Uterus (tissue), 4 donors: ENCODE results near the gene NUP133. TPM values are rescaled to one million over a fixed set of nuclear protein-coding genes. Genes with fewer than 3 reads are reported as not detected.
"Not testable (repeated sequence)": the region's sequence is repeated elsewhere in the genome, so short reads cannot be mapped to it uniquely, and the experiment has no call there.

Experiments used
- DNase-seq, 2 donors: peaks; one replicate each; pipeline ENCODE4 v3.0.0-alpha.2; 2019 to 2020
- H3K27ac ChIP-seq, 2 donors: fragments of 200-600 bp; sonication (generic); 1 replicate in 1 of 2; 2 replicates in 1 of 2; pipeline ENCODE4 v1.5.1; 2016 to 2018
- H3K27me3 ChIP-seq, 2 donors: fragments of 200-600 bp; sonication (generic); one replicate each; pipeline ENCODE4 v1.5.1; 2018 to 2019; ENCODE audit warnings: control low read depth in 1 of 2
- H3K36me3 ChIP-seq, 2 donors: fragments of 200-600 bp; sonication (generic); one replicate each; pipeline ENCODE4 v1.5.1; 2019; ENCODE audit warnings: control low read depth in 1 of 2
- H3K4me1 ChIP-seq, 2 donors: fragments of 200-600 bp; sonication (generic); one replicate each; pipeline ENCODE4 v1.5.1; 2018 to 2019; ENCODE audit warnings: control low read depth in 1 of 2
- H3K4me3 ChIP-seq, 2 donors: fragments of 200-600 bp; sonication (generic); 1 replicate in 1 of 2; 2 replicates in 1 of 2; pipeline ENCODE4 v1.5.1; 2018 to 2019; ENCODE audit warnings: mild to moderate bottlenecking in 1 of 2
- H3K9me3 ChIP-seq, 2 donors: fragments of 200-600 bp; sonication (generic); one replicate each; pipeline ENCODE4 v1.5.1; 2019; ENCODE audit warnings: control low read depth in 1 of 2
- CTCF ChIP-seq, 4 experiments: fragments of 200-600 bp in 2 of 4; fragments of 450-650 bp in 2 of 4; sonication (generic) in 2 of 4; IDR thresholded peaks; one replicate each; pipeline ENCODE4 v1.5.1; 2016 to 2019; ENCODE audit warnings: antibody characterized with exemption in 4 of 4, mild to moderate bottlenecking in 2 of 4, moderate library complexity in 1 of 4
- POLR2A ChIP-seq, 2 donors: fragments of 450-650 bp; IDR thresholded peaks; one replicate each; pipeline ENCODE4 v1.6.1; 2016; ENCODE audit warnings: antibody characterized with exemption in 2 of 2, mild to moderate bottlenecking in 1 of 2, moderate library complexity in 1 of 2
- intact Hi-C: fragments of 100-400 bp; cut with DNase I; formaldehyde crosslinking; loops from one replicate; pipeline ENCODE4 v1.15.1; 2023; ENCODE audit warnings: low total_unique reads
- total RNA-seq, 4 donors: library from RNA; depleted of rRNA in 3 of 4; stranded (reverse); fragments of >200 nt in 3 of 4; gene quantifications; one replicate each; pipeline versions ENCODE4 v1.1.0 to v1.2.4, GENCODE V29; 2014 to 2023
- donor health status: DM: yes; HTN: yes; CAD: no.

Gene NUP133
- total RNA-seq, 4 donors from 2014 or later, result 25.6 to 58.6 (median 37.1) TPM

GRCh38 chr1:229407206-229408026, 100.7 kb downstream of the NUP133 start:
- intact Hi-C loops, result no loop called here

GRCh38 chr1:229406798-229407197, 101.3 kb downstream of the NUP133 start:
- H3K9me3 ChIP-seq, result no peaks in the 10 kb centered on the region
- peaks cover 0 to 12% of the 10 kb centered on the region in 2 donors for H3K27me3 ChIP-seq
- no peak for DNase-seq
- H3K27ac ChIP-seq, result no peak overlapping the region
- H3K4me1 ChIP-seq, result peaks cover 0 to 18% of the 10 kb centered on the region in 2 donors
- no peaks in the 10 kb centered on the region for H3K36me3 ChIP-seq
- TF ChIP-seq CTCF (IDR thresholded peaks at IDR 0.05) (no peak), POLR2A (IDR thresholded peaks at IDR 0.05) (no peak)
- intact Hi-C loops, result no loop called here
- peak overlapping the region in 1 of 2 donors; percentile 13 for H3K4me3 ChIP-seq

More at GRCh38 chr1:229407206-229408026, 100.7 kb downstream of the NUP133 start:
- no peak for DNase-seq
- H3K27ac ChIP-seq, result no peak overlapping the region
- no peaks in the 10 kb centered on the region for H3K9me3 ChIP-seq
- no peak for TF ChIP-seq CTCF (IDR thresholded peaks at IDR 0.05)
- no peak for TF ChIP-seq POLR2A (IDR thresholded peaks at IDR 0.05)
- H3K4me3 ChIP-seq, result peak overlapping the region; percentile 3 to 13
- peaks cover 0 to 12% of the 10 kb centered on the region in 2 donors for H3K27me3 ChIP-seq
- peaks cover 0 to 18% of the 10 kb centered on the region in 2 donors for H3K4me1 ChIP-seq
- no peaks in the 10 kb centered on the region for H3K36me3 ChIP-seq

- no peak for DNase-seq
- Histone ChIP-seq H3K27me3 (peaks cover 0 to 12% of the 10 kb centered on the region in 2 donors), H3K27ac (no peak overlapping the region), H3K9me3 (no peaks in the 10 kb centered on the region), H3K36me3 (no peaks in the 10 kb centered on the region), H3K4me3 (no peak overlapping the region), H3K4me1 (peaks cover 0 to 12% of the 10 kb centered on the region in 2 donors)
- TF ChIP-seq POLR2A (IDR thresholded peaks at IDR 0.05) (no peak), CTCF (IDR thresholded peaks at IDR 0.05) (no peak)
- intact Hi-C loops, result no loop called here
Measured at GRCh38 chr1:229403573-229403972, 104.6 kb downstream of the NUP133 start.

- H3K9me3 ChIP-seq, result no peaks in the 10 kb centered on the region
- no peak overlapping the region for H3K4me3 ChIP-seq
- peaks cover 0 to 12% of the 10 kb centered on the region in 2 donors for H3K4me1 ChIP-seq
- TF ChIP-seq CTCF (IDR thresholded peaks at IDR 0.05) (no peak), POLR2A (IDR thresholded peaks at IDR 0.05) (no peak)
- no peaks in the 10 kb centered on the region for H3K36me3 ChIP-seq
- H3K27ac ChIP-seq, result no peak overlapping the region
- intact Hi-C loops, result no loop called here
- DNase-seq, result no peak
- H3K27me3 ChIP-seq, result peaks cover 0 to 12% of the 10 kb centered on the region in 2 donors
Measured at GRCh38 chr1:229402993-229403392, 105.1 kb downstream of the NUP133 start.

GRCh38 chr1:229402329-229402728, 105.8 kb downstream of the NUP133 start:
- H3K27ac ChIP-seq, H3K36me3 ChIP-seq, intact Hi-C loops, H3K4me1 ChIP-seq, DNase-seq, H3K9me3 ChIP-seq, H3K4me3 ChIP-seq, H3K27me3 ChIP-seq: not testable (repeated sequence)
